Mesodermal cell (in vitro differentiated cells): Measurements from ENCODE around the gene TMEM40.

Source experiments
- H3K27ac ChIP-seq: 2 replicates; pipeline ENCODE4 v1.7.0; 2013; ENCODE audit warnings: mild to moderate bottlenecking, low read depth, low read length, moderate library complexity; ENCODE audit not compliant: severe bottlenecking
- H3K36me3 ChIP-seq: 2 replicates; pipeline ENCODE4 v1.7.1; 2013; ENCODE audit warnings: mild to moderate bottlenecking, low read length, moderate library complexity; ENCODE audit not compliant: control insufficient read depth, insufficient read depth
- H3K4me1 ChIP-seq: one replicate; pipeline ENCODE4 v1.7.1; 2013; ENCODE audit warnings: mild to moderate bottlenecking, low read length; ENCODE audit not compliant: insufficient read depth, control insufficient read depth, poor library complexity, severe bottlenecking
- H3K4me3 ChIP-seq: 2 replicates; pipeline ENCODE4 v1.7.0; 2013; ENCODE audit warnings: low read length, control low read depth, mild to moderate bottlenecking; ENCODE audit not compliant: insufficient read depth, poor library complexity, severe bottlenecking; ENCODE audit errors: extremely low read depth
- H3K9me3 ChIP-seq: 2 replicates; pipeline ENCODE4 v1.7.1; 2013; ENCODE audit warnings: mild to moderate bottlenecking, low read length, moderate library complexity; ENCODE audit not compliant: control insufficient read depth
- WGBS, 2 experiments: methylation state at CpG; one replicate each; pipeline ENCODE4 v1.1.5; 2013; ENCODE audit warnings: missing lambda C conversion rate in 2 of 2; ENCODE audit not compliant: insufficient coverage in 2 of 2; 5-methylcytosine and 5-hydroxymethylcytosine counted together

TMEM40 gene

DNA sequence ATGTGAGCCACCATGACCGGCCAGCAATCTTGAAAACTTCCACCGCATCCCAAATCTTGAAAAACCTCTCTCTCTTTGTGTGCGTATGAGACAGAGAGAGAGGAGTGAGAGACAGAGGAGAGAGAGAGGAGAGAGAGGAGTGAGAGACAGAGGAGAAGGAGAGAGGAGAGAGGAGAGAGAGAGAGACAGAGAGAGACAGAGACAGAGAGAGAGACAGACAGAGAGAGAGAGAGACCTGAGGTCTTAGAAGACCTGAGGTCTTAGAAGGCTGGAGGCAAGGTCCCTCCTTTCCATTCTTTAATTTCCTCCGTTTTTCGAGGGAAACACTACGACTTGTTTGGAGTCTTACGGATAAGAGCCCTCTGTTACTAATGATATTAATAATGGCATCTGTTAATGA is 39.5 kb downstream of the TMEM40 start:
- Histone ChIP-seq H3K27ac (no peak overlapping the region), H3K9me3 (no peaks in the 10 kb centered on the region), H3K4me3 (no peak overlapping the region), H3K4me1 (no peaks in the 10 kb centered on the region), H3K36me3 (no peaks in the 10 kb centered on the region)
- WGBS, 2 experiments = 83 to 90% methylated on average over 1 to 3 of the region's 7 CpGs

DNA sequence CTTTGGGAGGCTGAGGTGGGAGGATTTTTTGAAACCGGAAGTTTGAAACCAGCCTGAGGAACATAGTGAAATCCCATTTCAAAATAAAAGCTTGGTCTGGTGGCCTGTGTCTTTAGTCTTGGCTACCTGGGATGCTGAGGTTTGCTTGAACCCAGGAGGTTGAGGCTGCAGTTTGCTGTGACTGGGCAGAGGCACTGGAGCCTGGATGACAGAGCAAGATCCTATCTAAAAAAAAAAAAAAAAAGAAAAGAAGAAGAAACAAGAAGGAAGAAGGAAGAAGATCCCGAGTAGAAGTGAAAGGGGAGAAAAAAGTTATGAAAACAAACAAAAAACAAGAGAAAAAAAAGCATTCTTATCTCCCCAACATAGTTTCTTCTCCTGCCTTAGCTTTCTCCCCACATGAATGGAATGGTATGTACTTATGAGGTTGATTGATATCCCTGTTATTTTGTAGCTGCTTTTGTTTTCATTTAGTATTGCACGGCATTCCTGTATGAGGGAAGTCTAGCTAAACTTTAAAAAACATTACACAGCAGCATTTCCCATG is 42.4 kb downstream of the TMEM40 start:
- Histone ChIP-seq H3K4me1 (no peaks in the 10 kb centered on the region), H3K27ac (no peak overlapping the region), H3K4me3 (no peak overlapping the region), H3K36me3 (no peaks in the 10 kb centered on the region), H3K9me3 (no peaks in the 10 kb centered on the region)
- 40% methylated on average over 1 of the region's 3 CpGs; no CpG with 5 or more reads in 1 of the 2 experiments for WGBS, 2 experiments

- Histone ChIP-seq H3K36me3 (no peaks in the 10 kb centered on the region), H3K4me1 (no peaks in the 10 kb centered on the region), H3K4me3 (no peak overlapping the region), H3K9me3 (no peaks in the 10 kb centered on the region), H3K27ac (no peak overlapping the region)
- 94% methylated on average over 2 of the region's 4 CpGs; no CpG with 5 or more reads in 1 of the 2 experiments for WGBS, 2 experiments
Observed at GRCh38 chr3:12714278-12714677, 44.8 kb downstream of the TMEM40 start.

DNA sequence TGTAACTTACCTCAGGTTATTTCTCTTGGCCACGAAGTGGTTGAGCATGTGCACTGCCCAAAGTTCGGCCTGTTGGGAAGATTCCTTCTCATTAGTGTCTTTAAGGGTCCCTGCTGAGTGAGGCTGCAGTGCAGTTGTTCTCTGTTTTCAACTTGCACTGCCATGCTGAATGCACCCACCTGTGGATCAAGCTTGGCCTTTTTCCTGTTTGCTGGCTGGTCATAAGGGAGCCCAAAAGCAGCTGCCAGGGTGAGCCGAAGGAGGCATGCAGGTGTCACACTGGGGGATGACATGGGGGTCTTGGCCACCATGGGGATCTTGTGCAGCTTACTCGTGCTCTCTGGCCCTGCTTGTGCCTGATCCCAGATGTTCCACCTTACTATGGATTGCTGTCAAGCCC is 49.0 kb downstream of the TMEM40 start:
- H3K36me3 ChIP-seq = no peaks in the 10 kb centered on the region
- no peaks in the 10 kb centered on the region for H3K9me3 ChIP-seq
- H3K4me3 ChIP-seq = no peak overlapping the region
- 73 to 95% methylated on average over 2 to 4 of the region's 4 CpGs for WGBS, 2 experiments
- no peak overlapping the region for H3K27ac ChIP-seq
- no peaks in the 10 kb centered on the region for H3K4me1 ChIP-seq

GRCh38 chr3:12709334-12709733 is 49.7 kb downstream of the TMEM40 start:
- Histone ChIP-seq H3K4me3 (no peak overlapping the region), H3K27ac (no peak overlapping the region), H3K4me1 (no peaks in the 10 kb centered on the region), H3K36me3 (no peaks in the 10 kb centered on the region), H3K9me3 (no peaks in the 10 kb centered on the region)
- WGBS, 2 experiments = 94 to 100% methylated on average over 2 to 3 of the region's 3 CpGs

DNA sequence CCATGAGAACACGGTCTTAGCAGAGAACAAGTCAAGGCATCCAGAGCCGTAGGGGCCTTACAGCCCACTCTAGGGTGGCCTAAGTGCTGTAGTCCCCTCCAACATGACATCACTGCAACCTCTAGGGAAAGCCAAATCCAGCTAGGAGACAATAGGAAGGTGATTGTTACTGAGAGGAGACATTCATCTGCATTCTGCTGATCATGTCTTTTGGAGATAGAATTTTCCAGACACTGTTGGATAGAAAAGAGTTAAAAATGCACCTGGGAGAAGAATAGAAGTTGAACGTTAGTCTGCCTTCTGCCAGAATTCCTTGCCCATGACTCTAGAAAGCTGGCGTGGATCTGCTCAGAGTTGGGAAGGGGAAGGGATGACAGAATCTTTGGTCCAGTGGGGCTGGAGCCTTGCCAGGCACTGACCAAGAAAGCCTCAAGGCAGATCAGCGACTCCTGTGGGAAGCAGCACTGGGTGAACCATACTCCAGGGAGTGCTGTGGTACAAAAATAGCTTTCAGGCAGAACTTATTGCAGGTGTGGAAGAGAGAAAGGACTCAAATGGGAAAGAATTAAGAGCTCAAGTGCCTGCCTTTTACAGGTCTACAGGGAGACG is 50.4 kb downstream of the TMEM40 start:
- no peaks in the 10 kb centered on the region for H3K9me3 ChIP-seq
- WGBS, 2 experiments = 79 to 83% methylated on average over 4 to 6 of the region's 6 CpGs
- no peaks in the 10 kb centered on the region for H3K4me1 ChIP-seq
- H3K36me3 ChIP-seq = no peaks in the 10 kb centered on the region
- H3K27ac ChIP-seq = no peak overlapping the region
- no peak overlapping the region for H3K4me3 ChIP-seq

- no peaks in the 10 kb centered on the region for H3K36me3 ChIP-seq
- no peaks in the 10 kb centered on the region for H3K9me3 ChIP-seq
- H3K4me1 ChIP-seq = no peaks in the 10 kb centered on the region
- no peak overlapping the region for H3K4me3 ChIP-seq
- no peak overlapping the region for H3K27ac ChIP-seq
- 90% methylated on average over 2 of the region's 2 CpGs; no CpG with 5 or more reads in 1 of the 2 experiments for WGBS, 2 experiments
Observed at GRCh38 chr3:12707449-12707848, 51.6 kb downstream of the TMEM40 start.

GRCh38 chr3:12706504-12707253 is 52.4 kb downstream of the TMEM40 start:
- Histone ChIP-seq H3K9me3 (no peaks in the 10 kb centered on the region), H3K4me1 (no peaks in the 10 kb centered on the region), H3K36me3 (no peaks in the 10 kb centered on the region), H3K27ac (no peak overlapping the region), H3K4me3 (no peak overlapping the region)
- WGBS, 2 experiments = 80% methylated on average over 2 of the region's 2 CpGs; no CpG with 5 or more reads in 1 of the 2 experiments

DNA sequence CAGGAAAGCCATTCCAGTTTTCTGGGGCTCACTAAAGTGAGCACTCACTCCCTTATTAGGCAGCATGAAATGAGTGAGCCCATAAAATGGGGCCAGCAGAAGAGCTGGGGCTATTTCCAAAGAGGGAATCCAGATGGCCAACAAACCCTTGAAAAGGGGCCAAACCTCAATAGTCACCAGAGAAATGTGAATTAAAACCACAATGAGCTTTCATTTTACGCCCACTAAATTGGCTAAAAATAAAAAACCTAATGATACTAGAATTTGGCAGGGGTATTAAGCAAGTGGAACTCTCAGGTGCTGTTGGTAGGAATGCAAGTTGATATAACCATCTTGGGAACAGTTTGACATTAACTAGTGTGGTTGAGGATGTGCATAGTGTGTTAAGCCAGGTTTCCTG is 53.1 kb downstream of the TMEM40 start:
- Histone ChIP-seq H3K4me3 (no peak overlapping the region), H3K9me3 (no peaks in the 10 kb centered on the region), H3K27ac (no peak overlapping the region), H3K36me3 (no peaks in the 10 kb centered on the region), H3K4me1 (no peaks in the 10 kb centered on the region)
- WGBS, 2 experiments = no CpG with 5 or more reads among the region's 1 CpG

DNA sequence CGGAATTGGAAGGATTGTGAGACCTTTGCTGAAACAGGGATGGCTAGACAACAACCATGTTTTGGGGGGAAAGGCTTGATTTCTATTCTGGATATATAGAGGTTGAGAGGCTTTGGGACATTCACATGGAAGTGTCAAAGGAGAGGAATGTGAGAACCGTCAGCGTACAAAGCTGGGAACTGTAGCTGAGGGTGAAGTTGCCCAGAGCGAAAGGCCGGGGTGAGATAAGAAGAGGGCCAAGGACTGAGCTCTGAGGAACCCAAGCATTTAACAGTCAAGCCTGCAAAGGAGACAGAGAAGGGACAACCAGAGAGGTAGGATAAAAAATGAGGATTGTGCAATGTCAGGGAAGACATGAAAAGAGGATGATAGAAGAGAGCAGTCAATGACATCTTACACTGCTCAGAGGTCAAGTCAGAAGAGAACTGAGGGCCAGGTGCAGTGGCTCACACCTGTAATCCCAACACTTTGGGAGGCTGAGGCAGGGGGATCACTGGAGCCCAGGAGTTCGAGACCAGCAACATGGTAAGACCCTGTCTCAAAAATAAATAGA is 53.6 kb downstream of the TMEM40 start:
- H3K4me3 ChIP-seq = no peak overlapping the region
- no peaks in the 10 kb centered on the region for H3K36me3 ChIP-seq
- 88 to 95% methylated on average over 5 to 6 of the region's 6 CpGs for WGBS, 2 experiments
- no peaks in the 10 kb centered on the region for H3K4me1 ChIP-seq
- no peaks in the 10 kb centered on the region for H3K9me3 ChIP-seq
- no peak overlapping the region for H3K27ac ChIP-seq
